NCI-H187 (cell line): Measurements from ENCODE around the gene SPDYE4.

Source experiments
- DNase-seq, 2 experiments: peaks; one replicate each; lab custom pipeline; 2025; lab: John Stamatoyannopoulos, UW

Gene SPDYE4

GRCh38 chr17:8712698-8713097 lies 45.6 kb downstream of the SPDYE4 start:
- DNase-seq = no peak

- no peak for DNase-seq
Measured at GRCh38 chr17:8711291-8711690, 47.1 kb downstream of the SPDYE4 start.

- no peak for DNase-seq
Measured at GRCh38 chr17:8710813-8711212, 47.5 kb downstream of the SPDYE4 start.

DNA sequence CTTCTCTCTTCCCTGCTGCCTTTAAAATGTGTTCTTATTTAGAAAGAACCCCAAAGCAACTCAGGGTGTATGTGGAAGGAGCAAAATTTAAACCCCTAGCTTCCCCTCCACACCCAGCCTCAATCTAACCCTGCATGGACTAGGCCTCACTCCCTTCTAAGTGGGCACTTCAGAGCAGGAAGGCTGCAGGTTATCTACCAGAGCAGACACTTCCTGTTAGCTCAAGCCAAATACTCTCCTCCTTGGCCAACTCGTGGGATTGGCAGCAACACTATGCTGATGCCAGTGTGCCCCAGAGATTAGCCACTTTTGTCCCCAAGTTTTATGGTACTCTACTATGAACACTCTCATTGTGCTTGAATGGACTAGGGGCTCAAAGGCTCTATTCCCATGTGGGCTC lies 49.3 kb downstream of the SPDYE4 start:
- DNase-seq = no peak

DNA sequence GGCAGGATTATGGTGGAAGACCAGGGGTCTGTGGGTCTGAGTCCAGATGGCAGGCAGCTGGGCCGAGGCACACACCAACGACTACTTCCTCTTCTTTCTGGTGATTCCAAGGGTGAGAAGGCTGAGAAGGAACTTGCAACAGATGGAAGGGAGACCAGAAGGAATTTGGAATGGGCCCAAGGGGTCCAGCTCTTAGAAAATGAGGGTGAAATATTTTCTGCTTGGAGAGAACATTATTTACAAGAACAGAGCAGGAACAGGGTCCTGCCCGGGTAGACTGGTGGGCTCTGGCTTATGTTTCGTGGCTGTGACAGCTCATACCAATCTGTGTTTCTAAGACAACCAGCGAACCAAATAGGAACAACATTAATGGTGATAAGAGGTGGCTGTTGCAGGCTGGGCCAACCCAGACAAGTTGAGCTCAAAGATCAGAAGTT lies 50.3 kb downstream of the SPDYE4 start:
- no peak for DNase-seq

DNA sequence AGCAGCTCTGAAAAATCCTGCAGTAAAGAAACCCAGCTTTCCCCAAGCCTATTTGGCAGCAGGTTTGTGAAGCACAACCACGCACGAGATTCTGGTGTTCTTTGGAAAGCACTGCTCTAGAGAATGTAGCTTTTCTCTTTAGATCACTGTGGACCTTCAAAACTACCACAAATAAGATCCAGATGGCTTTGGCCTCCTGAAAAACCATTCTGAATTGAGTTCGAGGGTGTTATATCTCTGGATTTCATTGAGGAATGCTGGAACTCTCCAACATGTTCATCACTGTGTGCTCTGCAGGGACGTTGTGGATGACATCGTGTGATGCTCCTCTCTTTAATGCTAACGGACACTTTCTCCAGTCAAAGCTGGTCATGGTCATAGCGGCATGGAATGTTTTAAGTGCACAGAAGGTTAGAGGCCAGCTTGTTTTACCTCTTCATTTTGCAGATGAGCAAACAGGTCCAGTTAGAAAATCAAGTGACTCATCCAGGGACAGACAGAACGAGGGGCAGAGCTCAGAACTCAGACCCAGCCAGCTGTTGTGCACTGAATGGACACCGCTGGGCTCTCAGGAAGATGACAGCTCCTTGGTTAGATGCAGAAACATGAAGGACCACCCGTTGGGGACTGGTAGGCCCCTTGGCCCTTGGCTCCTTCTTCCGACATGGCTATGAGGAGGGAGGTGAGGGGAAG lies 50.9 kb downstream of the SPDYE4 start:
- DNase-seq = no peak

DNA sequence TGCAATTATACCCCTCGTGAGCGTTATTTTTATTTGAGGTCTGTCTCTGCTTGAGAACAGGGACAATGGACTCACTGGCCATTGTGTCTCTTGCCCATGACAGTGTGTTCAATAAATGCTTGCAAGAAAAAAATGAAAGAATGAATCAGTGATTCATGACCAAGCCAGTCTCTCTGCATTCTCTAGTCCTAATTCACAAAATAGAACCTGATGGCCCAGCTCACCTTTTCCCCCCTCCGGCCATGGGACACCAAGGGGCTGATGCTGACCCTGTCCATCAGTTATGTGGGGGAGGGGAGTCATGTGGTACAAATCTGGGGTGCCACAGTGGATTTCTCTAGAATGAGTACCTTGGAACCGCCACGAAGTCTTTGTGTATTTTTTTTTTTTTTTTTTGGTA lies 51.9 kb downstream of the SPDYE4 start:
- no peak for DNase-seq

DNA sequence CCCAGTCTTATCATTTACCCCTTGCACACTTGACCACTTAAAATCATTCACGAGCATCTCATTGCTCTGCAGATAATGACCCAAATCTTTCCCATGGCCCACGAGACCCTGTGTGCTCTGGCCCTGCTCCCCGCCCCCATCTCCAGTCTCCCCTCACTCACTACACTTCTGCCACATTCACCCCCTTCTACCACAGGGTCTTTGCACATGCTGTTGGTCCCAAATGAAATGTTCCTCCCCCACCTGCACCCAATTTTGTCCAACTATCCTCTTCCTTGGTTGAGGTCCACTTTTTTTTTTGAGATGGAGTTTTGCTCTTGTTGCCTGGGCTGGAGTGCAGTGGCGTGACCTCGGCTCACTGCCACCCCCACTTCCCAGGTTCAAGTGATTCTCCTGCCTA lies 52.9 kb downstream of the SPDYE4 start:
- DNase-seq = no peak

GRCh38 chr17:8703001-8703400 lies 55.3 kb downstream of the SPDYE4 start:
- no peak for DNase-seq

DNA sequence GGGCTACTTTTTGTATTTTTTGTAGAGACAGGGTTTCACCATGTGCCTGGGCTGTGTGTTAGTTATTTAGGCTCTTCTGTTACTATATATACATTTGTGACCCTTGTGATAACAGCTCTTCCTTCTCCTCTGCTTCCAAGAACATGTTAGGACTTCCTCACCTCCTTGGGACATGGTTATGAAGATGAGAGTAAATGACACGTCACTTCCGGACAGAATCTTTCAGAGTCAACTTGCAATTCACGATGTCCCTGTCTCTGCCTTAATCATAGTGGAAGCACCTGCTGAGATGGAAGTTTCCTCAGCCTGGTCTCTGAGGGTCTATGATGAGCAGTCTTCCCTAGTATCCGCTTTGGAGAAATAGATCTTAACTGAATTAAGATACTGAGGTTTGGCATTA lies 56.6 kb downstream of the SPDYE4 start:
- DNase-seq = no peak

- DNase-seq = no peak
Measured at GRCh38 chr17:8701221-8701620, 57.1 kb downstream of the SPDYE4 start.
